Right lobe of liver (tissue), 4 donors: ENCODE data around the gene PIP4K2B.

Source experiments
- POLR2A ChIP-seq: fragments of 450-650 bp; IDR thresholded peaks from one replicate; pipeline ENCODE4 v1.6.1; 2017; ENCODE audit warnings: antibody characterized with exemption, mild to moderate bottlenecking
- TF ChIP-seq, protein P1 (sequence below), 4 donors: fragments of 200-600 bp in 3 of 4; fragments of 450-650 bp in 1 of 4; IDR thresholded peaks; one replicate each; pipeline versions ENCODE4 v1.5.1 to v1.8.0; 2016 to 2022; ENCODE audit warnings: antibody characterized with exemption in 4 of 4, mild to moderate bottlenecking in 2 of 4
- donor health status: DM: no; HTN: no; CAD: no.
- donor health status: DM: no; HTN: no; CAD: no.
- donor health status: DM: no; HTN: yes; CAD: no.

DNA sequence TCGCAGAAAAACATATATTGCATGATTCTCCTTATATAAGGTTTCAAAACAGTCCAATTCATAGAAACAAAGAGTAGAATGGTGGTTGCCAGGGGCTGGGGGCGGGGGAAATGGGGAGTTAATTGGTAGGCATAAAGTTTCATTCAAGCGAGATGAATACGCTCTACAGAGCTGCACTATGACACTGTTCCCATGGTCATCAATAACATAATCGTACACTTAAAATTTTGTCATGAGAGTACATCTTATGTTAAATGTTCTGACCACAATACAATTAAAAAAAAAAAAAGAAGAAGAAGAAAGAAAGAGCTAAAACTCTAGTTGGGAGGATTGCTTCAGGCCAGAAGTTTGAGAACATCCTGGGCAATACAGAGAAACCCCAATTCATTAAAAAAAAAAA, 5.1 kb downstream of the PIP4K2B start:
- TF ChIP-seq, protein P1, sequence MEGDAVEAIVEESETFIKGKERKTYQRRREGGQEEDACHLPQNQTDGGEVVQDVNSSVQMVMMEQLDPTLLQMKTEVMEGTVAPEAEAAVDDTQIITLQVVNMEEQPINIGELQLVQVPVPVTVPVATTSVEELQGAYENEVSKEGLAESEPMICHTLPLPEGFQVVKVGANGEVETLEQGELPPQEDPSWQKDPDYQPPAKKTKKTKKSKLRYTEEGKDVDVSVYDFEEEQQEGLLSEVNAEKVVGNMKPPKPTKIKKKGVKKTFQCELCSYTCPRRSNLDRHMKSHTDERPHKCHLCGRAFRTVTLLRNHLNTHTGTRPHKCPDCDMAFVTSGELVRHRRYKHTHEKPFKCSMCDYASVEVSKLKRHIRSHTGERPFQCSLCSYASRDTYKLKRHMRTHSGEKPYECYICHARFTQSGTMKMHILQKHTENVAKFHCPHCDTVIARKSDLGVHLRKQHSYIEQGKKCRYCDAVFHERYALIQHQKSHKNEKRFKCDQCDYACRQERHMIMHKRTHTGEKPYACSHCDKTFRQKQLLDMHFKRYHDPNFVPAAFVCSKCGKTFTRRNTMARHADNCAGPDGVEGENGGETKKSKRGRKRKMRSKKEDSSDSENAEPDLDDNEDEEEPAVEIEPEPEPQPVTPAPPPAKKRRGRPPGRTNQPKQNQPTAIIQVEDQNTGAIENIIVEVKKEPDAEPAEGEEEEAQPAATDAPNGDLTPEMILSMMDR (IDR thresholded peaks at IDR 0.05) = no peak
- no peak for TF ChIP-seq POLR2A
